H9 (cell line): ENCODE measurements around the gene CHST8. TPM values are rescaled to one million over a fixed set of nuclear protein-coding genes. Genes with fewer than 3 reads are reported as not detected.

Experiments
- DNase-seq: peaks from one replicate; pipeline ENCODE4 v3.0.0-alpha.2; 2017
- H2AFZ ChIP-seq: one replicate; pipeline ENCODE4 v1.6.1; 2013; ENCODE audit warnings: mild to moderate bottlenecking, low read length, control low read depth, moderate library complexity
- H2AK5ac ChIP-seq: 2 replicates; pipeline ENCODE4 v1.6.1; 2013; ENCODE audit warnings: low read length, control low read depth, mixed read lengths; ENCODE audit not compliant: insufficient read length
- H2BK120ac ChIP-seq: one replicate; pipeline ENCODE4 v1.6.1; 2013; ENCODE audit warnings: low read depth, mild to moderate bottlenecking, low read length, control low read depth, inconsistent platforms; ENCODE audit not compliant: poor library complexity, severe bottlenecking
- H2BK12ac ChIP-seq: 2 replicates; pipeline ENCODE4 v1.6.1; 2013; ENCODE audit warnings: low read length, control low read depth, mixed read lengths, low read depth; ENCODE audit not compliant: insufficient read length
- H2BK15ac ChIP-seq: 2 replicates; pipeline ENCODE4 v1.6.1; 2013; ENCODE audit warnings: low read depth, low read length, control low read depth
- H2BK20ac ChIP-seq: one replicate; pipeline ENCODE4 v1.6.1; 2013; ENCODE audit warnings: low read depth, mild to moderate bottlenecking, low read length, control low read depth, inconsistent platforms; ENCODE audit not compliant: poor library complexity, severe bottlenecking
- H2BK5ac ChIP-seq: 2 replicates; pipeline ENCODE4 v1.6.1; 2013; ENCODE audit warnings: low read length, control low read depth, mixed read lengths; ENCODE audit not compliant: insufficient read length
- H3K14ac ChIP-seq: 2 replicates; pipeline ENCODE4 v1.6.1; 2013; ENCODE audit warnings: low read length, control low read depth; ENCODE audit not compliant: insufficient read depth
- H3K18ac ChIP-seq: 2 replicates; pipeline ENCODE4 v1.6.1; 2013; ENCODE audit warnings: low read depth, mild to moderate bottlenecking, mixed read lengths, low read length, control low read depth; ENCODE audit not compliant: insufficient read length
- H3K23ac ChIP-seq: 2 replicates; pipeline ENCODE4 v1.6.1; 2013; ENCODE audit warnings: low read length, control low read depth, mixed read lengths, low read depth; ENCODE audit not compliant: insufficient read length
- H3K23me2 ChIP-seq: 2 replicates; pipeline ENCODE4 v1.6.1; 2013; ENCODE audit warnings: low read depth, mild to moderate bottlenecking, mixed read lengths, low read length, control low read depth; ENCODE audit not compliant: insufficient read length, poor library complexity, severe bottlenecking
- H3K27ac ChIP-seq: 2 replicates; pipeline ENCODE4 v1.5.1; 2013; ENCODE audit warnings: low read length, control low read depth, mixed read lengths, low read depth; ENCODE audit not compliant: insufficient read length
- H3K27me3 ChIP-seq: 2 replicates; pipeline ENCODE4 v1.6.1; 2013; ENCODE audit warnings: low read length, control low read depth, inconsistent platforms; ENCODE audit not compliant: insufficient read depth
- H3K4ac ChIP-seq: 2 replicates; pipeline ENCODE4 v1.6.1; 2013; ENCODE audit warnings: low read depth, mild to moderate bottlenecking, control low read depth, inconsistent platforms, low read length, moderate library complexity
- H3K4me1 ChIP-seq: 2 replicates; pipeline ENCODE4 v1.6.1; 2013; ENCODE audit warnings: low read length, control low read depth, inconsistent platforms; ENCODE audit not compliant: insufficient read depth
- H3K4me2 ChIP-seq: 2 replicates; pipeline ENCODE4 v1.6.1; 2013; ENCODE audit warnings: low read length, control low read depth, mixed read lengths; ENCODE audit not compliant: insufficient read length, insufficient read depth
- H3K56ac ChIP-seq: 2 replicates; pipeline ENCODE4 v1.6.1; 2013; ENCODE audit warnings: low read depth, mild to moderate bottlenecking, mixed read lengths, low read length, control low read depth; ENCODE audit not compliant: insufficient read length
- H3K79me1 ChIP-seq: 2 replicates; pipeline ENCODE4 v1.6.1; 2013; ENCODE audit warnings: low read depth, mild to moderate bottlenecking, moderate library complexity, low read length, control low read depth, inconsistent platforms; ENCODE audit not compliant: insufficient read depth, poor library complexity, severe bottlenecking
- H3K79me2 ChIP-seq: 2 replicates; pipeline ENCODE4 v1.6.1; 2013; ENCODE audit warnings: low read length, control low read depth, inconsistent platforms; ENCODE audit not compliant: insufficient read depth
- H3K9ac ChIP-seq: 2 replicates; pipeline ENCODE4 v1.6.1; 2013; ENCODE audit warnings: low read length, control low read depth, mixed read lengths; ENCODE audit not compliant: insufficient read length; ENCODE audit errors: extremely low read depth
- H3K9me3 ChIP-seq: one replicate; pipeline ENCODE4 v1.6.1; 2013; ENCODE audit warnings: low read depth, low read length, inconsistent platforms; ENCODE audit not compliant: control insufficient read depth
- H3T11ph ChIP-seq: one replicate; pipeline ENCODE4 v1.6.1; 2013; ENCODE audit warnings: mild to moderate bottlenecking, low read length, control low read depth, inconsistent platforms
- H4K20me1 ChIP-seq: one replicate; pipeline ENCODE4 v1.6.1; 2013; ENCODE audit not compliant: control insufficient read depth, insufficient read length, insufficient read depth
- H4K5ac ChIP-seq: 2 replicates; pipeline ENCODE4 v1.6.1; 2013; ENCODE audit warnings: low read depth, mild to moderate bottlenecking, mixed read lengths, low read length, control low read depth; ENCODE audit not compliant: insufficient read length
- H4K8ac ChIP-seq: replicated peaks from 2 replicates; pipeline ENCODE4 v1.6.1; 2013; ENCODE audit warnings: low read length, control low read depth, mixed read lengths, low read depth; ENCODE audit not compliant: insufficient read length
- H4K91ac ChIP-seq: 2 replicates; pipeline ENCODE4 v1.6.1; 2013; ENCODE audit warnings: low read depth, mild to moderate bottlenecking, moderate library complexity, mixed read lengths, low read length, control low read depth; ENCODE audit not compliant: insufficient read length
- H3K27ac Mint-ChIP-seq, 3 experiments: 2 replicates in 2 of 3; 3 replicates in 1 of 3; pipeline ENCODE4 v1.8.0; 2020 to 2021; ENCODE audit warnings: mixed read lengths in 3 of 3, mild to moderate bottlenecking in 1 of 3, moderate library complexity in 1 of 3
- H3K27me3 Mint-ChIP-seq: 2 replicates; pipeline ENCODE4 v1.8.0; 2021; ENCODE audit warnings: low read depth, mild to moderate bottlenecking, moderate library complexity, mixed read lengths
- H3K36me3 Mint-ChIP-seq, 3 experiments: 2 replicates in 2 of 3; 3 replicates in 1 of 3; pipeline ENCODE4 v1.8.0; 2020 to 2021; ENCODE audit warnings: low read depth in 3 of 3, mixed read lengths in 3 of 3; ENCODE audit not compliant: insufficient read depth in 1 of 3
- H3K4me1 Mint-ChIP-seq, 2 experiments: 2 replicates each; pipeline ENCODE4 v1.8.0; 2020; ENCODE audit warnings: mixed read lengths in 2 of 2
- H3K4me3 Mint-ChIP-seq, 2 experiments: 2 replicates in 1 of 2; 3 replicates in 1 of 2; pipeline ENCODE4 v1.8.0; 2020 to 2021; ENCODE audit warnings: mild to moderate bottlenecking in 2 of 2, mixed read lengths in 2 of 2, moderate library complexity in 1 of 2
- H3K9me3 Mint-ChIP-seq, 2 experiments: 2 replicates in 1 of 2; 3 replicates in 1 of 2; pipeline ENCODE4 v1.8.0; 2020; ENCODE audit warnings: mild to moderate bottlenecking in 2 of 2, mixed read lengths in 2 of 2, moderate library complexity in 1 of 2
- CTCF ChIP-seq: fragments of 200-600 bp; sonication (generic); conservative IDR thresholded peaks from 3 replicates; pipeline ENCODE4 v1.8.0; 2021; ENCODE audit warnings: antibody characterized with exemption, mild to moderate bottlenecking
- WGBS: extraction: QIAGEN DNeasy Blood & Tissue Kit; methylation state at CpG from one replicate; pipeline ENCODE4 v1.1.7; 2013; ENCODE audit warnings: missing lambda C conversion rate, low lambda C conversion rate, mixed read lengths; ENCODE audit not compliant: insufficient read length; ENCODE audit errors: extremely low coverage; 5-methylcytosine and 5-hydroxymethylcytosine counted together
- total RNA-seq: library from RNA; stranded (reverse); gene quantifications from 2 replicates; pipeline ENCODE4 v1.2.1, GENCODE V29; 2021

CHST8 gene
- total RNA-seq, 1 experiment from 2014 or later = 5.1 TPM

- no peak overlapping the region for H3K23ac ChIP-seq
- no peak overlapping the region for H3K14ac ChIP-seq
- Mint-ChIP-seq H3K4me1 (peaks cover 12 to 13% of the 10 kb centered on the region in 2 experiments), H3K27me3 (peaks cover 45% of the 10 kb centered on the region), H3K36me3 (no peaks in the 10 kb centered on the region; a peak in 1 of 7 replicates), H3K4me3 (no peak overlapping the region), H3K27ac (no peak overlapping the region), H3K9me3 (no peaks in the 10 kb centered on the region; a peak in 3 of 5 replicates)
- H4K91ac ChIP-seq = no peak overlapping the region
- H3K23me2 ChIP-seq = no peaks in the 10 kb centered on the region
- no CpG with 5 or more reads among the region's 5 CpGs for WGBS
- H3K4me1 ChIP-seq = peaks cover 2% of the 10 kb centered on the region; the same call in 1 of the 2 replicates
- H3K4ac ChIP-seq = no peak overlapping the region
- H4K8ac ChIP-seq = no peak overlapping the region
- H3K79me2 ChIP-seq = no peaks in the 10 kb centered on the region
- H2BK120ac ChIP-seq = no peak overlapping the region
- no peak overlapping the region for H3K27ac ChIP-seq
- H3K27me3 ChIP-seq = no peaks in the 10 kb centered on the region; the same call in 1 of the 2 replicates
- H3K79me1 ChIP-seq = no peaks in the 10 kb centered on the region
- H2BK12ac ChIP-seq = no peak overlapping the region
- DNase-seq = no peak
- H3K9ac ChIP-seq = no peak overlapping the region
- no peaks in the 10 kb centered on the region for H4K20me1 ChIP-seq
- H3K9me3 ChIP-seq = no peaks in the 10 kb centered on the region
- H2BK20ac ChIP-seq = no peak overlapping the region
- H3K56ac ChIP-seq = no peak overlapping the region
- no peak overlapping the region for H3T11ph ChIP-seq
- no peak overlapping the region for H2BK5ac ChIP-seq
- H2AK5ac ChIP-seq = no peak overlapping the region
- no peak for TF ChIP-seq CTCF
- no peak overlapping the region for H4K5ac ChIP-seq
- no peak overlapping the region for H2AFZ ChIP-seq
- no peak overlapping the region for H3K4me2 ChIP-seq
- no peak overlapping the region for H2BK15ac ChIP-seq
- H3K18ac ChIP-seq = no peak overlapping the region
Observed at GRCh38 chr19:33781996-33782395, 160.2 kb downstream of the CHST8 start.
